ENCODE data around the gene TINAGL1.
A peak's percentile ranks its signal among the peaks of the same experiment; 100 is the strongest.

The TINAGL1 gene, protein sequence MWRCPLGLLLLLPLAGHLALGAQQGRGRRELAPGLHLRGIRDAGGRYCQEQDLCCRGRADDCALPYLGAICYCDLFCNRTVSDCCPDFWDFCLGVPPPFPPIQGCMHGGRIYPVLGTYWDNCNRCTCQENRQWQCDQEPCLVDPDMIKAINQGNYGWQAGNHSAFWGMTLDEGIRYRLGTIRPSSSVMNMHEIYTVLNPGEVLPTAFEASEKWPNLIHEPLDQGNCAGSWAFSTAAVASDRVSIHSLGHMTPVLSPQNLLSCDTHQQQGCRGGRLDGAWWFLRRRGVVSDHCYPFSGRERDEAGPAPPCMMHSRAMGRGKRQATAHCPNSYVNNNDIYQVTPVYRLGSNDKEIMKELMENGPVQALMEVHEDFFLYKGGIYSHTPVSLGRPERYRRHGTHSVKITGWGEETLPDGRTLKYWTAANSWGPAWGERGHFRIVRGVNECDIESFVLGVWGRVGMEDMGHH

DNA sequence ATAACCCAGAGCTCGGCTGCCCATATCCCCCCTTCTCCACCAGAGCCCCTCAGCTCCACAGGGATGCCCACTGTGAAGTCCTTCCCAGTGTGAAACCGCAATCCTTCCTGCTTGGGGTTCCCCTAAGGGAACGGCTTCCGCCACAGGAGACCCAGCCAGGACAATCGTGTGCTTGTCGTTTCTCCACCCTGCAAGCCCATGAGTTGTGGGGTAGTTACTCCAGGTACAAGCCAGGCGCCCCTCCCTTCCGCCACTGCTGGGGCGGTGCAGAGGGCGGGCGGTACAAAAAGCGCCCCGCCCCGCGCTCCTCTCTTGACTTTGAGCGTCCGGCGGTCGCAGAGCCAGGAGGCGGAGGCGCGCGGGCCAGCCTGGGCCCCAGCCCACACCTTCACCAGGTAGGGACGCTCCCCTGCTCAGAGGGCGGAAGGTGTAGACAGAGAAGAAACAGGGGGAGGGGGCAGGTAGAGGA lies at the start of gene TINAGL1:
TINAGL1 (plus strand) TSS at position 315 of the 469 bp plus-strand sequence. CDS start 634 bp downstream, outside the sequence.
- in situ Hi-C loops (cut with HindIII; ENCODE audit: low pct_unique_long_range_greater_than_20kb, low sequenced_read_pairs): no loop called here
- no peak for TF ChIP-seq JUND (IDR thresholded peaks at IDR 0.05; ENCODE audit: low read depth)
- peak in 1 of 2 experiments; percentile 52 for DNase-seq (ENCODE audit: low read depth in 1 of 2, low spot score in 1 of 2)

DNA sequence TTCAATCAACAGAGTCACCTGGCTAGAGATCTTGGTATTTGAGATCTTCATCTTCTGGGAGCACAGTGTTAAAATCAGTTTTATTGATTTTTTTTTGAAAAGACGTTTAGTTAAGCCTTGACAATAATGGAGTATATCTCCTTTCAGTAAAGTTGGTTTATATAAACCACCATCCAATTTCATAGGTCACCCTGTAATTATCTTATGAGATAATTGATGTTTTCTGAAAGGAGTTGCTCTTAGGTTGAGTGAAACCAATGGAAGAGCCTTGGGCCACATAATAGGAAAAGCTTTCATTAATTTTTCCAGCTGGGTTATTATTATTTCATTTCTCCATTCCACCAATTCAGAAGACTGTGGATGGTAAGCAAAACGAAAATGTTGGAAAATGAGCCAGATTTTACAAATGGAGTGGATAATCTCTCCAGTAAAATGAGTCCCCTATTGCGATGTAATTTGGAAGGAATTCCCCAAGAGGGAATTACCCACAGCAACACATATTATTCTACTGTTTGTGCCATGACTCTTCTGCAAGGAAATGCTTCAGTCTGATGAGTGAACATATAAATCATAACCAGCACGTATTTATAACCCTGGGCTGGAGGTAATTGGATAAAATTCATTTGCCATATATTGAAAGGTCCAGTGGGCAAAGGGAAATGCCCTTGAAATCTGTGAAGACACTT lies 46.2 kb upstream of the TINAGL1 start:
- in situ Hi-C loops (cut with HindIII; ENCODE audit: low pct_unique_long_range_greater_than_20kb, low sequenced_read_pairs): no loop called here
- no peak for DNase-seq (ENCODE audit: low read depth in 1 of 2, low spot score in 1 of 2)
- TF ChIP-seq JUND (IDR thresholded peaks at IDR 0.05; ENCODE audit: low read depth): no peak

DNA sequence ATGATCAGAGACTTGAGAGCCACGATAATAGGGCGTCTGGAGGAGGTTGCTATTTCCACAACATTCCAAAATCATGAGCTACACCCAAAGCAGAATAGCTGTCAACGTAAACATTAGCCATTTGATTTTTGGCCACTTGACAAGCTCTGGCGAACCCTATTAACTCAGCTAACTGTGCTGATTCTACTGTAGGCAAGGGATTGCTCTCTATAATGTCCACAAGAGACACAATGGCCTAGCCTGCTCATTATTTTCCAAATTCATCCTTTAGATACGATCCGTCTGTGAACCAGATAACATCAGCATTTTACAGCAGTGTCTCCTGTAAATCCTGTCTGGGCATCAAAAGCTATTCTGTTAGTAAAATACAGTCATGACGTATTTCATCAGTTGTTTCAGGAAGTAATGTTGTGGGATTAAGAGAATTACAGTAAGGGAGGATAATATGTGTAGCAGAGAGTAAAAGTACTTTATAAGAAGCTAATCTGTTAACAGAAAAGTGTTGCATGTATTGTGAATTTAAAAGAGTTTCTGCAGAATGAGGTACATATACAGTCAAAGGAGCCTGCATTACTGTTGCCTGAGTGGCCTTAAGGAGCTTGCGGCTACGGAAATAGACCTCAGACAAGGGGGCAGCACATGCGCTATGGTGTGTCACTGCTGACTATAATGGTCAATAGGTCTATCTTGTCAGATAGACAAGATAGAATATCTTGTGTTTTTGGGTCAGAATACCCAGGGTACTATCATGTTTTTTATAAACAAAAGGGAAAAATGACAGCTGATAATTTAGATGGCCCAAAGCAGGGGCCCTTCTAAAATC lies 44.9 kb upstream of the TINAGL1 start:
- peak; percentile 18 to 48 for DNase-seq (ENCODE audit: low read depth in 1 of 2, low spot score in 1 of 2)
- in situ Hi-C loops (cut with HindIII; ENCODE audit: low pct_unique_long_range_greater_than_20kb, low sequenced_read_pairs): no loop called here
- TF ChIP-seq JUND (IDR thresholded peaks at IDR 0.05; ENCODE audit: low read depth): no peak

DNA sequence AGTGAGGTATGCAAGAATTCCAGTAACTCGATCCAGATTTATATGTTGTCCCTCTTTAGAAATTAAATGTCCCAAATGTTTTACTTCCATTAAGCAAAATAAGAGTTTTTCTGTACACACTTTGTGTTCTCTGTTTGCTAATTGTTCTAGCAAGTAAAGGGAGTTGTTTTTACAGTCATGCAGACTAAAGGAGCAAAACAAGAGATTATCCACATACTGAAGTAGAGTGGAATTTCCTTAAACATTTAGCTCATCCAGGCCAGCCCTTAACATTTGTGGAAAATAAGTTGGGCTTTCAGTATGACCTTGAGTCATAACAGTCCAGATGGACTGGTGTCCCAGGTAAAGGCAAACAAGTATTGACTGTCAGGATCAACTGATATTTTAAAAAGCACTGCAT lies 44.1 kb upstream of the TINAGL1 start:
- TF ChIP-seq JUND (IDR thresholded peaks at IDR 0.05; ENCODE audit: low read depth): no peak
- in situ Hi-C loops (cut with HindIII; ENCODE audit: low pct_unique_long_range_greater_than_20kb, low sequenced_read_pairs): no loop called here

DNA sequence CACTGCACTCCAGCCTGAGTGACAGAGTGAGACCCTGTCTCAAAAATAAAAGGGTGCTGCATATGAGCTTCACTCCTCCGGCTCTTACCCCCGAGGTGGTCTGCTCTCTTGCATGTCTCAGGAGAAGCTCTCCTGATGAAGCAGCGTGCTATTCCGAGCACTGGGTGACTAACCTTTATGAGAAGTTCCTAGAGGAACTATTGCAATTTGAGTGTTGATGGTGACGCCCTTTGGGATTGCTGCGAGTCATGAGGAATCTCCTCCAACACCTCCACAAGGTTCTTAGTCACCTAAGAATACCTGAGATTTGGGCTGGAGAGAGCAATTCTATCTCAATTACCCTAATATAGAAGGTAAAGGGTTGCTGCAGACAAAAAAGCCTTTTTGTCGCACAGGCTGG lies 40.8 kb upstream of the TINAGL1 start:
- DNase-seq (ENCODE audit: low read depth in 1 of 2, low spot score in 1 of 2): no peak
- no peak for TF ChIP-seq JUND (IDR thresholded peaks at IDR 0.05; ENCODE audit: low read depth)
- in situ Hi-C loops (cut with HindIII; ENCODE audit: low pct_unique_long_range_greater_than_20kb, low sequenced_read_pairs): no loop called here

More for the DNA sequence above, 44.1 kb upstream of the TINAGL1 start:
- DNase-seq (ENCODE audit: low read depth in 1 of 2, low spot score in 1 of 2): no peak

DNA sequence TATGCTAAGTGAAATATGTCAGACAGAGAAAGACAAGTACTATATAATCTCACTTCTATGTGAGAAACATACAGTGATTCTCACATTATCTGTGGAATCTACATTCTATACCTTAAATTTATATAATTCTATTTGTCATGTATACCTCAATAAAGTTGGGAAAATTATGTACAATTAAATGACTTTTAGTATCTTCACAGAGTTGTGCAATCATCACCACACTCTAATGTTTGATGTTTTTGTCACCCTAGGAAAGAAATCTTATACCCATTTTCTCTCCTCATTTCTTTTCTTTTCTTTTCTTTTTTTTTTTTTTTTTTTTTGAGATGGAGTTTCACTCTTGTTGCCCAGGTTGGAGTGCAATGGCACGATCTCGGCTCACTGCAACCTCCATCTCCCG lies 37.0 kb upstream of the TINAGL1 start:
- DNase-seq (ENCODE audit: low read depth in 1 of 2, low spot score in 1 of 2): no peak
- TF ChIP-seq JUND (IDR thresholded peaks at IDR 0.05; ENCODE audit: low read depth): no peak
- in situ Hi-C loops (cut with HindIII; ENCODE audit: low pct_unique_long_range_greater_than_20kb, low sequenced_read_pairs): no loop called here

DNA sequence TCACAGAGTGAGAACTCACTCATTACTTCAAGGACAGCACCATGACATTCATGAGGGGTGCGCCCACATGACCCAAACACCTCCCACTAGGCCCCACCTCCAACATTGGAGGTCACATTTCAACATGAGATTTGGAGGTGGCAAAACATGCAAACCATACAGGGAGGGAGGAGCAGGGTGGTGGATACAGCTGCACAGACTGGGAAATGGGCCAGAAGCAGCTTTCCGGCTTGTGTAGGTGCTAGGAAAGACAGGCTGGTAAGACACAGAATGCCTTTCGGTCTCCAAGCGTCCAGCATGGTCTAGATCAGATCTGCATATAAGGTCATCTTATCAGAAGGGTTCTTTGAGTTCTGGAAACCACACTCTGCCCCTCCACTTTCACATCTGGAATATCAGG lies 35.1 kb upstream of the TINAGL1 start:
- DNase-seq (ENCODE audit: low read depth in 1 of 2, low spot score in 1 of 2): no peak
- no peak for TF ChIP-seq JUND (IDR thresholded peaks at IDR 0.05; ENCODE audit: low read depth)
- in situ Hi-C loops (cut with HindIII; ENCODE audit: low pct_unique_long_range_greater_than_20kb, low sequenced_read_pairs): no loop called here

DNA sequence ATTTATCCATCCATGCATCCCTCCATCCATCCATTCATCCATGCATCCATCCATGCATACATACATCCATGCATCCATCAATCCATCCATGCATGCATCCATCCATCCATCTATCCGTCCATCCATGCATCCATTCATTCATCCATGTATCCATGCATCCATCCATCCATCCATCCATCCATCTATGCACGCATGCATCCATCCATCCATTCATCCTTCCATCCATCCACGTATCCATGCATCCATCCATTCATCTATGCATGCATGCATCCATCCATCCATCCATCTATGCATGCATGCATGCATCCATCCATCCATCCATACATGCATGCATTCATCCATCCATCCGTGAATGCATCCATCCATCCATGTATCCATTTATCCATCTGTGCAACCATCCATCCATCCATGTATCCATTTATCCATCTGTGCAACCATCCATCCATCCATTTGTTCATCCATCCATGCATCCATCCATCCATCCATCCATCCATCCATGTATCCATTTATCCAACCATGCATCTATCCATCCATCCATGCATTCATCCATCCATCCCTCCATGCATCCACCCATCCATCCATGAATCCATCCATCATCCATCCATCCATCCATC lies 30.3 kb upstream of the TINAGL1 start:
- in situ Hi-C loops (cut with HindIII; ENCODE audit: low pct_unique_long_range_greater_than_20kb, low sequenced_read_pairs): no loop called here
- TF ChIP-seq JUND (IDR thresholded peaks at IDR 0.05; ENCODE audit: low read depth): no peak
- no peak for DNase-seq (ENCODE audit: low read depth in 1 of 2, low spot score in 1 of 2)

DNA sequence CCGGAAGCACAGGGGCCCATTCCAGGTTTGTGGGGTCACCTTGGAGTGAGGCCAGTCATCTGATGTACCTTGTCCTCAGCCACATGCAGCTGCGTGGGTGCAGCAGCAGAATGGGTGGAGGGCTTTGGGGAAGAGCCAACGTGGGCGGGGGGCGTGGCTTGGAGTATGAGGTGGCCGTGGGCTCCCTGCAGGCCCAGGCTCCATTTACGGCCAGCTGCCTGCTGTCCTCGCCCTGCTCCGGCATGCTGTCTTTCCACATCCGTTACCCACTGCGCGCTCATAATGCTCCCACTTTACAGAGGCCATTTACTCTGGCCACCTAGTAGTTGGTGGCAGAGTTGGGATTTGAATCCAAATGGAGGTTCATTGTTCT lies 27.8 kb upstream of the TINAGL1 start:
- in situ Hi-C loops (cut with HindIII; ENCODE audit: low pct_unique_long_range_greater_than_20kb, low sequenced_read_pairs): no loop called here
- TF ChIP-seq JUND (IDR thresholded peaks at IDR 0.05; ENCODE audit: low read depth): no peak
- DNase-seq (ENCODE audit: low read depth in 1 of 2, low spot score in 1 of 2): no peak

DNA sequence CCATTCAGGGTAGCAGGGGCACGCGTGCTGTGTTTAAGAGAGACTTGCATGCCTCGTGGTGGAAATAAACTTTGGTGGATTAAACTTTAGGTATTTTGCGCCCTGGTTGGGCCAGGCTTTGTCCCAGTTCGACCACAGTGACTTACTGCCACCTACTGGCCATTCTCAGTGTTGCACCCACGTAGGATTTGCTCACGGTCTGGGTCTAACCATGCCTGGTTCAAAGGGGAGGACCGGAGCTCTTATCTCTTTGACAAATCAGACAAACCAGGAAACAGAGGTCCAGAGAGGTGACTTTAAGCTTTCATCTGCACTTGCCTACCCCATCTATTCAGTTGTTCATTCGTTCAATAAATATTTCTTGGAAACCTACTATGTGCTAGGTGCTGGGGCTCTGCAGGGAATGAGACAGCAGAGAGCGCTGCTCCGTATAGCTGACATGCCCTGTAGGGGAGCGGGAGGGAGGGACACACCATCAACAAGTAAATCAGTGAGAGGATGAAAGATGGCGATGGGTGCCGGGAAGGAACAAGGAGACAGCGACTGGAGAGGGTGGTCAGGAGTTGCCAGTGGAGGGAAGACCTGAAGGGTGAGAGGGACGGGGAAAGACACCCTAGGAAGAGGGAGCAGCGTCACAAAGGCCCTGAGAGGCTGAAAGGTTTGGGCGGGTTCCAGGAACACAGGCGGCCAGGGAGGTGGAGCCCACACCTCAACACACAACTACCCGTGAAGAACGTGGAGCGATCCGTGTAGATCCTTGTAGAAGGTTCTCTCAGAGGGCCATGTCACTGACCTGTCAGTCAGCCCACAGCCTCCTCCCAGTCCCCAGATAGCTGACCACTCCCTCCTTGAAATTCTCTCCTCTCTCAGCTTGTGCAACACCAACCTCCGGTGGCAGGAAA lies 27.2 kb upstream of the TINAGL1 start:
- in situ Hi-C loops (cut with HindIII; ENCODE audit: low pct_unique_long_range_greater_than_20kb, low sequenced_read_pairs): no loop called here
- no peak for TF ChIP-seq JUND (IDR thresholded peaks at IDR 0.05; ENCODE audit: low read depth)
- peak; percentile 55 to 89 for DNase-seq (ENCODE audit: low read depth in 1 of 2, low spot score in 1 of 2)

Data from T47D (cell line).